Peyer's patch (tissue), 4 donors: Measurements from ENCODE around the gene CAMK1G. TPM values are rescaled to one million over a fixed set of nuclear protein-coding genes. Genes with fewer than 3 reads are reported as not detected.

ENCODE experiments used
- DNase-seq, 3 donors: peaks; one replicate each; pipeline ENCODE4 v3.0.0-alpha.2; 2017 to 2019
- H3K27ac ChIP-seq, 4 donors: fragments of 200-600 bp; sonication (generic); one replicate each; pipeline ENCODE4 v1.5.1; 2016 to 2019
- H3K27me3 ChIP-seq, 2 donors: fragments of 200-600 bp; sonication (generic); one replicate each; pipeline ENCODE4 v1.5.1; 2019
- H3K36me3 ChIP-seq, 3 donors: fragments of 200-600 bp; sonication (generic); one replicate each; pipeline ENCODE4 v1.5.1; 2016 to 2019
- H3K4me1 ChIP-seq, 4 donors: fragments of 200-600 bp; sonication (generic); one replicate each; pipeline ENCODE4 v1.5.1; 2016 to 2019
- H3K4me3 ChIP-seq, 4 donors: fragments of 200-600 bp; sonication (generic); 1 replicate in 3 of 4; 2 replicates in 1 of 4; pipeline ENCODE4 v1.5.1; 2016 to 2019; ENCODE audit warnings: mild to moderate bottlenecking in 1 of 4
- H3K9me3 ChIP-seq, 4 donors: fragments of 200-600 bp; sonication (generic); one replicate each; pipeline ENCODE4 v1.5.1; 2016 to 2019; ENCODE audit warnings: mild to moderate bottlenecking in 1 of 4
- POLR2A ChIP-seq, 2 donors: fragments of 450-650 bp; IDR thresholded peaks; one replicate each; pipeline ENCODE4 v1.5.1; 2017; ENCODE audit warnings: antibody characterized with exemption in 2 of 2, mild to moderate bottlenecking in 2 of 2, moderate library complexity in 2 of 2
- total RNA-seq, 4 donors: library from RNA; depleted of rRNA; stranded (reverse); fragments of >200 nt; gene quantifications; one replicate each; pipeline ENCODE4 v1.1.0, GENCODE V29; 2016
- TF ChIP-seq, protein P1 (sequence below), 6 experiments: fragments of 450-650 bp in 4 of 6; fragments of 200-600 bp in 2 of 6; sonication (generic) in 1 of 6; IDR thresholded peaks; one replicate each; pipeline ENCODE4 v1.5.1; 2017 to 2019; ENCODE audit warnings: antibody characterized with exemption in 6 of 6, mild to moderate bottlenecking in 3 of 6, moderate library complexity in 1 of 6

CAMK1G gene
- total RNA-seq, 4 donors from 2014 or later = not detected

DNA sequence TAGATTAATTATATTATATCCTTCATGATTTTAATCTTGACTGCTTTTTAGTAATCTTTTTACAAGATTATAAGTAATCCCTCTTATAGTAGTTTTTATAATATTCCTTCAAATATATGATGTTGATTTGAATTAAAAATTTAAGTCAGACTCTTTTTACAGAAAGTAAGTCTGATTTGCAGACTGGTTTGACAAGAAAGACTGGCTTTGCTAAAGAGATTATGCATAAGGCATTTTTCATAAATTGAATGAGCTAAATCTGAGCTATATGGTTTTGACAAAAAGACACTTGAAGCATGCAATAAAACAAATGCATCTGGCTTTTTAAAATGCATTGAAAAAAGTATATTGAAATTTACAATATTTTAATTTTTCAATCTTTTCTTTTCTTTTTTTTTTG is 26.3 kb upstream of the CAMK1G start:
- H3K9me3 ChIP-seq = no peaks in the 10 kb centered on the region
- TF ChIP-seq POLR2A (IDR thresholded peaks at IDR 0.05) = no peak
- TF ChIP-seq, protein P1, sequence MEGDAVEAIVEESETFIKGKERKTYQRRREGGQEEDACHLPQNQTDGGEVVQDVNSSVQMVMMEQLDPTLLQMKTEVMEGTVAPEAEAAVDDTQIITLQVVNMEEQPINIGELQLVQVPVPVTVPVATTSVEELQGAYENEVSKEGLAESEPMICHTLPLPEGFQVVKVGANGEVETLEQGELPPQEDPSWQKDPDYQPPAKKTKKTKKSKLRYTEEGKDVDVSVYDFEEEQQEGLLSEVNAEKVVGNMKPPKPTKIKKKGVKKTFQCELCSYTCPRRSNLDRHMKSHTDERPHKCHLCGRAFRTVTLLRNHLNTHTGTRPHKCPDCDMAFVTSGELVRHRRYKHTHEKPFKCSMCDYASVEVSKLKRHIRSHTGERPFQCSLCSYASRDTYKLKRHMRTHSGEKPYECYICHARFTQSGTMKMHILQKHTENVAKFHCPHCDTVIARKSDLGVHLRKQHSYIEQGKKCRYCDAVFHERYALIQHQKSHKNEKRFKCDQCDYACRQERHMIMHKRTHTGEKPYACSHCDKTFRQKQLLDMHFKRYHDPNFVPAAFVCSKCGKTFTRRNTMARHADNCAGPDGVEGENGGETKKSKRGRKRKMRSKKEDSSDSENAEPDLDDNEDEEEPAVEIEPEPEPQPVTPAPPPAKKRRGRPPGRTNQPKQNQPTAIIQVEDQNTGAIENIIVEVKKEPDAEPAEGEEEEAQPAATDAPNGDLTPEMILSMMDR (IDR thresholded peaks at IDR 0.05) = no peak

DNA sequence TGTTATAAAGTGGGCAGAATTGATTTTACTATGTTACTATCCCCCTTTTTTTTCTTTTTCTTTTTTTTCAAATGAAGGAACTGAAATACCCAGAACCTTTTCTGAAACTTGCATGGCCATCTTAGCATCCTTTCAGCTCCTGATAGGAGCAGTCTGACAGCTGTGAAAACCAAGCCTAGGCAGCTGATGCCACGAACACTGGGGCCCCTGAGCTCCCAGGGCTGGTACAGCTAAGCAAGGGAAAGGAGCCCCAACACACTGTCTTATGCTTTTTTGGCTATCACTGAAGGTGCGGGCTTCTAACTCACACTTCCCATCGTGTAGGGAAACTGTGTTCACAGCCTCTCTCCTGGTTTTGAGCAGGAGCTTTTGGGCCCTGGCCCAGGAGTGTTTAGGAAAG is 23.0 kb upstream of the CAMK1G start:
- H3K4me3 ChIP-seq = no peak overlapping the region
- no peaks in the 10 kb centered on the region for H3K9me3 ChIP-seq
- no peaks in the 10 kb centered on the region for H3K36me3 ChIP-seq
- TF ChIP-seq, protein P1 (IDR thresholded peaks at IDR 0.05) = no peak
- TF ChIP-seq POLR2A (IDR thresholded peaks at IDR 0.05) = no peak
- H3K27me3 ChIP-seq = no peaks in the 10 kb centered on the region
- no peaks in the 10 kb centered on the region for H3K4me1 ChIP-seq
- DNase-seq = no peak
- no peak overlapping the region for H3K27ac ChIP-seq

More for the DNA sequence above, 26.3 kb upstream of the CAMK1G start:
- Histone ChIP-seq H3K4me1 (no peaks in the 10 kb centered on the region), H3K27me3 (no peaks in the 10 kb centered on the region), H3K4me3 (no peak overlapping the region), H3K36me3 (no peaks in the 10 kb centered on the region), H3K27ac (no peak overlapping the region)
- DNase-seq = no peak

DNA sequence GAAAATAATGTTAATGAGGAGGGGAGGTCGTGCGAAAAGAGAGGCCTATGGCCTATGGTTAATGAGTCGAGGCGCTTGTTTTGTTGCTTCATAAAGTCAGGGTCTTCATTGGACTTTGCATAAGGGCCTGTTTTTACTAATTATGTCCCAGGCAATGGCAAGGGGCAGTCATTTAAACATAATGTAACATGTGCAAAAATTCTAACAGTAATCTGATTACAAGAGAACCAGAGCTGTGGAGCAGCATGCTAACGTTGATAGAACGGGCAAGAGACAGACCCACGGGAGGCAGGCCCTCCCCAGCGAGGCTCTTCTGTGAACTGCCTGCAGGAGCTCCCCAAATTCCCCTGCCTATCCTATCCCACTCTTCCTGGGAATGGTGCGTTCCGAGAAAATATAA is 22.6 kb upstream of the CAMK1G start:
- DNase-seq = no peak
- TF ChIP-seq POLR2A (IDR thresholded peaks at IDR 0.05) = no peak
- TF ChIP-seq, protein P1 (IDR thresholded peaks at IDR 0.05) = no peak
- Histone ChIP-seq H3K4me1 (no peaks in the 10 kb centered on the region), H3K36me3 (no peaks in the 10 kb centered on the region), H3K9me3 (no peaks in the 10 kb centered on the region), H3K4me3 (no peak overlapping the region), H3K27ac (no peak overlapping the region), H3K27me3 (no peaks in the 10 kb centered on the region)

DNA sequence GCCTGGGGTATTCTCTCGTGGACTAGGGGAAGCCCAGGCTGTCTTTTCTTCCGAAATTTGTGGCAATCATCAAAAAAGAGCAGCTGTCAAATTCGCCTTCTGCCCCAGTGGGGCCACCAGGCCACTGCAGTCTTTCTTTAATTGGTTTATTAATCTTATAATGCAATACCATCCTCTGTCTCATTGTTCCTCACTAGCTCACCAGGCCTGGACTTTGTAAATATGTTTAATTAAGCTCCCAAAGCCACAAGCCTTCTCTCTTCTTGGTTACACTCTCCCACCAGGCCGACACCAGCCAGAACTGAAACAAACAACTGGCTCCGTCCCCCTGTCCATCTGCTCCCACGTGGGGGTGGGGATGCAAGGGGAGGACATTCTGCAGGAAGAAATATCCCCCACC is 22.0 kb upstream of the CAMK1G start:
- Histone ChIP-seq H3K27me3 (no peaks in the 10 kb centered on the region), H3K27ac (no peak overlapping the region), H3K9me3 (no peaks in the 10 kb centered on the region), H3K4me1 (no peaks in the 10 kb centered on the region), H3K36me3 (no peaks in the 10 kb centered on the region), H3K4me3 (no peak overlapping the region)
- no peak for DNase-seq
- TF ChIP-seq, protein P1 (IDR thresholded peaks at IDR 0.05) = no peak
- no peak for TF ChIP-seq POLR2A (IDR thresholded peaks at IDR 0.05)

DNA sequence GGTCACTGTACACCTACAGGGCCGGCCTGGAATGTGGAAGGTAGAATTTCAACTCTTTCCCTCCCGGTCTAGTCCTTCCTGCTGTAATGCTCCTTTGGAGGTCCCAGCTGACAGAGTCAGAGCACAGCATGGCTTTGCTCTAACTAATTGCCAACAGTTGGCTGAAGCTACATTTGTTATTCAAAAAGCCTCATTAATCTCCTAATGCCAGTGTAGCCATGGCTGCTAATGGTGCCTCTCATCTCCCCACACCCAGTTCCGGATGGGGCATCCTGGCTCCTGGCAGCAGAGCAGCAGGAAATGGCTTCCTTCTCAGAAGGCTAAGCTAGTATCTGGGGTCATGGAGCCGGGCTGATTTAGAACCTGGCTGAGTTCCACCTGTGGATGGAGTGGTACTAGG is 18.7 kb upstream of the CAMK1G start:
- Histone ChIP-seq H3K4me3 (no peak overlapping the region), H3K4me1 (no peaks in the 10 kb centered on the region), H3K27me3 (no peaks in the 10 kb centered on the region), H3K9me3 (no peaks in the 10 kb centered on the region), H3K36me3 (no peaks in the 10 kb centered on the region), H3K27ac (no peak overlapping the region)
- no peak for TF ChIP-seq POLR2A (IDR thresholded peaks at IDR 0.05)
- TF ChIP-seq, protein P1 (IDR thresholded peaks at IDR 0.05) = no peak
- DNase-seq = no peak
